GM12878 (cell line): ENCODE measurements around the gene ADGRD1. TPM values are rescaled to one million over a fixed set of nuclear protein-coding genes. Genes with fewer than 3 reads are reported as not detected.

ENCODE experiments used
- CBX5 ChIP-seq: sonication (generic); IDR thresholded peaks from 2 replicates; pipeline ENCODE4 v1.6.1; 2016; ENCODE audit warnings: low read depth, moderate library complexity, mild to moderate bottlenecking, inconsistent platforms
- EGR1 ChIP-seq, 2 experiments: IDR thresholded peaks; 1 replicate in 1 of 2; 2 replicates in 1 of 2; pipeline ENCODE4 v1.6.1; 2011 to 2012; ENCODE audit warnings: low read depth in 2 of 2, low read length in 2 of 2, borderline replicate concordance in 1 of 2, mild to moderate bottlenecking in 1 of 2, moderate library complexity in 1 of 2
- FOXM1 ChIP-seq: IDR thresholded peaks from 2 replicates; pipeline ENCODE4 v1.6.1; 2012; ENCODE audit warnings: low read depth, mild to moderate bottlenecking, inconsistent platforms, low read length, moderate library complexity
- KAT2A ChIP-seq: conservative IDR thresholded peaks from 2 replicates; pipeline ENCODE4 v1.6.1; 2011; ENCODE audit warnings: low read depth, low read length; ENCODE audit not compliant: control insufficient read depth
- NR2C2 ChIP-seq: IDR thresholded peaks from 2 replicates; pipeline ENCODE4 v1.6.1; 2011; ENCODE audit warnings: borderline replicate concordance, low read depth; ENCODE audit not compliant: control insufficient read depth, insufficient read length
- ZBED1 ChIP-seq: IDR thresholded peaks from 2 replicates; pipeline ENCODE4 v1.6.1; 2016; ENCODE audit warnings: borderline replicate concordance
- polyA plus RNA-seq, 11 experiments: library from polyadenylated mRNA; depleted of rRNA in 4 of 11; unstranded in 6 of 11; stranded (reverse) in 5 of 11; fragments of >200 nt; fragmentation: Nextera tagmentation in 4 of 11; fragmentation: Illumina TruSeq in 1 of 11; extraction: Ambion mirVana in 4 of 11; extraction: Trizol in 1 of 11; gene quantifications; 1 replicate in 1 of 11; 2 replicates in 10 of 11; pipeline versions ENCODE4 v1.2.1 to v1.2.3, GENCODE V29; 2011 to 2016; ENCODE audit warnings: inconsistent platforms in 2 of 11, missing spikeins in 2 of 11, low read depth in 1 of 11
- total RNA-seq, 4 experiments: library from RNA; depleted of rRNA in 3 of 4; stranded (reverse); fragments of >200 nt in 3 of 4; fragmentation: Illumina TruSeq in 1 of 4; extraction: Trizol in 1 of 4; gene quantifications; 2 replicates each; pipeline versions ENCODE4 v1.2.1 to v1.2.3, GENCODE V29; 2013 to 2021
- TF ChIP-seq, protein P1 (sequence below): fragments of 450-650 bp; formaldehyde crosslinking; IDR thresholded peaks from 2 replicates; pipeline ENCODE4 v1.5.0; 2022; ENCODE audit warnings: mild to moderate bottlenecking, missing genetic modification characterization
- TF ChIP-seq, protein P2 (sequence below): IDR thresholded peaks from 2 replicates; pipeline ENCODE4 v1.6.1; 2012; ENCODE audit warnings: low read depth, low read length, improper control_type of control experiment
- TF ChIP-seq, protein P3 (sequence below): IDR thresholded peaks from 2 replicates; pipeline ENCODE4 v1.6.1; 2011; ENCODE audit warnings: low read depth, mild to moderate bottlenecking, low read length, moderate library complexity, borderline replicate concordance; ENCODE audit errors: extremely low read depth

The ADGRD1 gene
- total and polyA plus RNA-seq, 10 of the 15 experiments (the other 5 are each of a cell fraction or from before 2014, with no cell fraction given), result 0.15 to 12.7 (median 1.2) TPM

DNA sequence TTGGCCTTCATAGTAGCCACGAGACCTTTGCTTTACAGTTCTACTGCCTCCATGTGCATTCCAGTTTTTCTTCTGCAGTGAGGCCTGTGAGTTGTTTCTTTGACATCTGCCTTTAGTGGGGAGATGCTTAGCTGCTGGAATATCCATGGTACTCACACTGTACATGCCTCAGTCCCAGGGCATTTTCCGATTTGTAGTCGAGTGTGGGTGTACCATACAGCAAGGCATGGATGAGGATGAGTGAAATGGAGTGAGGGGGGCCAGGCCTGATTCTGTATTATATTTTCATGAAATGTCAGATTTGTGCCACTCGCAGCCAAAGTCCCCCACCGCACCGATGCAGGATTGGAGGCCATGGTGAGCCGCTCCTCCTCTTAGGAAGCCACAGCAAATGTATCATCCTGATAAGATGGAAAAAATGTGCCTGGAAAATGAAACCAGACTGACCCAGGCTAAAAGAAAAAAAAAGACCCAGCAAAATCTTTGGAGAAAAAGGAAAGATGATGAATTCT lies 173.0 kb downstream of the ADGRD1 start (continued):
- TF ChIP-seq, protein P1, sequence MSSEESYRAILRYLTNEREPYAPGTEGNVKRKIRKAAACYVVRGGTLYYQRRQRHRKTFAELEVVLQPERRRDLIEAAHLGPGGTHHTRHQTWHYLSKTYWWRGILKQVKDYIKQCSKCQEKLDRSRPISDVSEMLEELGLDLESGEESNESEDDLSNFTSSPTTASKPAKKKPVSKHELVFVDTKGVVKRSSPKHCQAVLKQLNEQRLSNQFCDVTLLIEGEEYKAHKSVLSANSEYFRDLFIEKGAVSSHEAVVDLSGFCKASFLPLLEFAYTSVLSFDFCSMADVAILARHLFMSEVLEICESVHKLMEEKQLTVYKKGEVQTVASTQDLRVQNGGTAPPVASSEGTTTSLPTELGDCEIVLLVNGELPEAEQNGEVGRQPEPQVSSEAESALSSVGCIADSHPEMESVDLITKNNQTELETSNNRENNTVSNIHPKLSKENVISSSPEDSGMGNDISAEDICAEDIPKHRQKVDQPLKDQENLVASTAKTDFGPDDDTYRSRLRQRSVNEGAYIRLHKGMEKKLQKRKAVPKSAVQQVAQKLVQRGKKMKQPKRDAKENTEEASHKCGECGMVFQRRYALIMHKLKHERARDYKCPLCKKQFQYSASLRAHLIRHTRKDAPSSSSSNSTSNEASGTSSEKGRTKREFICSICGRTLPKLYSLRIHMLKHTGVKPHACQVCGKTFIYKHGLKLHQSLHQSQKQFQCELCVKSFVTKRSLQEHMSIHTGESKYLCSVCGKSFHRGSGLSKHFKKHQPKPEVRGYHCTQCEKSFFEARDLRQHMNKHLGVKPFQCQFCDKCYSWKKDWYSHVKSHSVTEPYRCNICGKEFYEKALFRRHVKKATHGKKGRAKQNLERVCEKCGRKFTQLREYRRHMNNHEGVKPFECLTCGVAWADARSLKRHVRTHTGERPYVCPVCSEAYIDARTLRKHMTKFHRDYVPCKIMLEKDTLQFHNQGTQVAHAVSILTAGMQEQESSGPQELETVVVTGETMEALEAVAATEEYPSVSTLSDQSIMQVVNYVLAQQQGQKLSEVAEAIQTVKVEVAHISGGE (CRISPR knock-in tag), result no peak
- TF ChIP-seq CBX5 (no peak), FOXM1 (no peak), KAT2A (no peak), EGR1 (IDR thresholded peaks at IDR 0.05; ENCODE audit: borderline replicate concordance in 1 of 2, low read depth in 2 of 2, low read length in 2 of 2) (no peak), NR2C2 (no peak), ZBED1 (no peak)
- TF ChIP-seq, protein P2, sequence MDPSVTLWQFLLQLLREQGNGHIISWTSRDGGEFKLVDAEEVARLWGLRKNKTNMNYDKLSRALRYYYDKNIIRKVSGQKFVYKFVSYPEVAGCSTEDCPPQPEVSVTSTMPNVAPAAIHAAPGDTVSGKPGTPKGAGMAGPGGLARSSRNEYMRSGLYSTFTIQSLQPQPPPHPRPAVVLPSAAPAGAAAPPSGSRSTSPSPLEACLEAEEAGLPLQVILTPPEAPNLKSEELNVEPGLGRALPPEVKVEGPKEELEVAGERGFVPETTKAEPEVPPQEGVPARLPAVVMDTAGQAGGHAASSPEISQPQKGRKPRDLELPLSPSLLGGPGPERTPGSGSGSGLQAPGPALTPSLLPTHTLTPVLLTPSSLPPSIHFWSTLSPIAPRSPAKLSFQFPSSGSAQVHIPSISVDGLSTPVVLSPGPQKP, result no peak
- TF ChIP-seq, protein P3, sequence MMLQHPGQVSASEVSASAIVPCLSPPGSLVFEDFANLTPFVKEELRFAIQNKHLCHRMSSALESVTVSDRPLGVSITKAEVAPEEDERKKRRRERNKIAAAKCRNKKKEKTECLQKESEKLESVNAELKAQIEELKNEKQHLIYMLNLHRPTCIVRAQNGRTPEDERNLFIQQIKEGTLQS, result no peak
